ENCODE measurements around the gene ERMP1.

- TF ChIP-seq EZH2 (IDR thresholded peaks at IDR 0.05; ENCODE audit: borderline replicate concordance, low read depth, low read length, severe bottlenecking) (no peak), CTCF (IDR thresholded peaks at IDR 0.05; ENCODE audit: borderline replicate concordance, extremely low read depth, low read length, poor library complexity, severe bottlenecking) (no peak)
Observed at GRCh38 chr9:5817862-5818261, 15.1 kb downstream of the ERMP1 start.

Measured in DND-41 (cell line).